ENCODE measurements around the gene SLC6A9. TPM values are rescaled to one million over a fixed set of nuclear protein-coding genes. Genes with fewer than 3 reads are reported as not detected.

SLC6A9 gene
- polyA plus RNA-seq, 3 donors: not detected

- Histone ChIP-seq H3K79me2 (ENCODE audit: insufficient read depth, low read length) (no peaks in the 10 kb centered on the region), H3K4me2 (replicated peaks; ENCODE audit: extremely low read depth, low read length, poor library complexity, severe bottlenecking) (no peak overlapping the region), H3K27ac (ENCODE audit: low read depth in 1 of 2, low read length in 2 of 2) (no peak overlapping the region), H3K9me3 (replicated peaks in 1 of 2; ENCODE audit: control insufficient read depth in 1 of 2, insufficient read depth in 1 of 2, low read length in 2 of 2) (no peaks in the 10 kb centered on the region), H3K4me1 (ENCODE audit: control insufficient read depth in 1 of 2, insufficient read depth in 2 of 2, low read length in 2 of 2) (peaks cover 32 to 42% of the 10 kb centered on the region in 2 donors), H3K27me3 (ENCODE audit: control insufficient read depth in 2 of 2, insufficient read depth in 2 of 2, low read length in 2 of 2) (no peaks in the 10 kb centered on the region), H3K4me3 (replicated peaks in 1 of 3; ENCODE audit: low read depth in 2 of 3, low read length in 3 of 3) (no peak overlapping the region), H4K20me1 (ENCODE audit: insufficient read depth, low read length) (no peaks in the 10 kb centered on the region), H3K36me3 (replicated peaks in 1 of 2; ENCODE audit: control insufficient read depth in 1 of 2, insufficient read depth in 2 of 2, low read length in 2 of 2) (no peaks in the 10 kb centered on the region), H3K9ac (ENCODE audit: insufficient read depth, low read length, poor library complexity, severe bottlenecking) (no peak overlapping the region), H2AFZ (ENCODE audit: insufficient read depth, low read depth, low read length, poor library complexity, severe bottlenecking) (no peak overlapping the region)
- no peak for DNase-seq
- H3K27me3 Mint-ChIP-seq (ENCODE audit: low read depth in 3 of 3): no peaks in the 10 kb centered on the region
- H3K36me3 Mint-ChIP-seq: no peaks in the 10 kb centered on the region
- no peak overlapping the region for H3K4me3 Mint-ChIP-seq
- no peak overlapping the region for H3K27ac Mint-ChIP-seq
- H3K4me1 Mint-ChIP-seq: peaks cover 51% of the 10 kb centered on the region
- intact Hi-C loops (cut with micrococcal nuclease): no loop called here
- TF ChIP-seq, protein P1, sequence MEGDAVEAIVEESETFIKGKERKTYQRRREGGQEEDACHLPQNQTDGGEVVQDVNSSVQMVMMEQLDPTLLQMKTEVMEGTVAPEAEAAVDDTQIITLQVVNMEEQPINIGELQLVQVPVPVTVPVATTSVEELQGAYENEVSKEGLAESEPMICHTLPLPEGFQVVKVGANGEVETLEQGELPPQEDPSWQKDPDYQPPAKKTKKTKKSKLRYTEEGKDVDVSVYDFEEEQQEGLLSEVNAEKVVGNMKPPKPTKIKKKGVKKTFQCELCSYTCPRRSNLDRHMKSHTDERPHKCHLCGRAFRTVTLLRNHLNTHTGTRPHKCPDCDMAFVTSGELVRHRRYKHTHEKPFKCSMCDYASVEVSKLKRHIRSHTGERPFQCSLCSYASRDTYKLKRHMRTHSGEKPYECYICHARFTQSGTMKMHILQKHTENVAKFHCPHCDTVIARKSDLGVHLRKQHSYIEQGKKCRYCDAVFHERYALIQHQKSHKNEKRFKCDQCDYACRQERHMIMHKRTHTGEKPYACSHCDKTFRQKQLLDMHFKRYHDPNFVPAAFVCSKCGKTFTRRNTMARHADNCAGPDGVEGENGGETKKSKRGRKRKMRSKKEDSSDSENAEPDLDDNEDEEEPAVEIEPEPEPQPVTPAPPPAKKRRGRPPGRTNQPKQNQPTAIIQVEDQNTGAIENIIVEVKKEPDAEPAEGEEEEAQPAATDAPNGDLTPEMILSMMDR (IDR thresholded peaks at IDR 0.05): no peak
- H3K9me3 Mint-ChIP-seq: no peaks in the 10 kb centered on the region
These were observed 40.9 kb upstream of the SLC6A9 start for GRCh38 chr1:44072204-44072603.

DNA sequence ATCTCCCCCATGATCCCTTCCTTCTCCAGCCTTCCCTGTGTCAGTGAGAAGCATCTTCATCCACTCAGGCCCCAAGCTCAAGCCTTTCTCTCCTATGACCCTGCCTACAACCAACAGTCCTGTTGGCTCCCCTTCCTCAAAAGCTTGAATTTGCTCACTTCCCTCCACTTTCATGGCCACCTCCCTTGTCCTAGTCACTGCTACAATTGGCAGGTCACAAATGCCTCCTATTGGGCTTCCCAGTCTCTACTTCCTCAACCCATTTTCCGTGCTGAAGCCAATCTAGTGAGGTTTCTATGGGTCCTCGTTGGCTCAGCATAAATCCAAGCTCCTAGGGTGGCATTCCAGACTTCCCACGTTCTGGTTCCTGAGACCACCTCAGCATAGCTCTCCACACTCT is 40.2 kb upstream of the SLC6A9 start:
- TF ChIP-seq, protein P1 (IDR thresholded peaks at IDR 0.05): no peak
- no peaks in the 10 kb centered on the region for H3K36me3 ChIP-seq (replicated peaks in 1 of 2; ENCODE audit: control insufficient read depth in 1 of 2, insufficient read depth in 2 of 2, low read length in 2 of 2)
- H3K27me3 Mint-ChIP-seq (ENCODE audit: low read depth in 3 of 3): no peaks in the 10 kb centered on the region
- no peaks in the 10 kb centered on the region for H4K20me1 ChIP-seq (ENCODE audit: insufficient read depth, low read length)
- H3K4me1 Mint-ChIP-seq: peaks cover 51% of the 10 kb centered on the region
- 67% methylated on average over 3 of the region's 3 CpGs for WGBS (ENCODE audit: insufficient coverage)
- intact Hi-C loops (cut with micrococcal nuclease): no loop called here
- H3K36me3 Mint-ChIP-seq: no peaks in the 10 kb centered on the region
- H3K9me3 Mint-ChIP-seq: no peaks in the 10 kb centered on the region
- no peaks in the 10 kb centered on the region for H3K79me2 ChIP-seq (ENCODE audit: insufficient read depth, low read length)
- H3K27me3 ChIP-seq (ENCODE audit: control insufficient read depth in 2 of 2, insufficient read depth in 2 of 2, low read length in 2 of 2): no peaks in the 10 kb centered on the region
- H3K4me1 ChIP-seq (ENCODE audit: control insufficient read depth in 1 of 2, insufficient read depth in 2 of 2, low read length in 2 of 2): peaks cover 32 to 42% of the 10 kb centered on the region in 2 donors
- no peak overlapping the region for H3K27ac ChIP-seq (ENCODE audit: low read depth in 1 of 2, low read length in 2 of 2)
- no peak overlapping the region for H3K27ac Mint-ChIP-seq
- H3K9me3 ChIP-seq (replicated peaks in 1 of 2; ENCODE audit: control insufficient read depth in 1 of 2, insufficient read depth in 1 of 2, low read length in 2 of 2): no peaks in the 10 kb centered on the region
- no peak overlapping the region for H3K4me2 ChIP-seq (replicated peaks; ENCODE audit: extremely low read depth, low read length, poor library complexity, severe bottlenecking)
- H2AFZ ChIP-seq (ENCODE audit: insufficient read depth, low read depth, low read length, poor library complexity, severe bottlenecking): no peak overlapping the region
- DNase-seq: peak in 1 of 3 donors; percentile 12
- no peak overlapping the region for H3K9ac ChIP-seq (ENCODE audit: insufficient read depth, low read length, poor library complexity, severe bottlenecking)
- no peak overlapping the region for H3K4me3 Mint-ChIP-seq
- no peak overlapping the region for H3K4me3 ChIP-seq (replicated peaks in 1 of 3; ENCODE audit: low read depth in 2 of 3, low read length in 3 of 3)

Measured in CD14-positive monocyte (primary cell).